Dedifferentiated amniotic fluid mesenchymal stem cell (primary cell): ENCODE data around the gene ZBTB48.

Experiments
- DNase-seq: peaks from one replicate; pipeline ENCODE4 v3.0.0-alpha.2; 2016; ENCODE audit errors: extremely low spot score

Gene ZBTB48

GRCh38 chr1:6612641-6613360, 33.0 kb downstream of the ZBTB48 start:
- DNase-seq = no peak

GRCh38 chr1:6613361-6614018, 33.7 kb downstream of the ZBTB48 start, which contains the start of gene PHF13:
TSS of gene PHF13 (plus strand) at chr1:6613731. CDS start at chr1:6614067, 336 bp downstream.
- peak; percentile 97 for DNase-seq

GRCh38 chr1:6614019-6614928, 34.5 kb downstream of the ZBTB48 start:
- no peak for DNase-seq

GRCh38 chr1:6614929-6615785, 35.4 kb downstream of the ZBTB48 start:
- no peak for DNase-seq

GRCh38 chr1:6619045-6619444, 39.3 kb downstream of the ZBTB48 start:
- DNase-seq = no peak

DNA sequence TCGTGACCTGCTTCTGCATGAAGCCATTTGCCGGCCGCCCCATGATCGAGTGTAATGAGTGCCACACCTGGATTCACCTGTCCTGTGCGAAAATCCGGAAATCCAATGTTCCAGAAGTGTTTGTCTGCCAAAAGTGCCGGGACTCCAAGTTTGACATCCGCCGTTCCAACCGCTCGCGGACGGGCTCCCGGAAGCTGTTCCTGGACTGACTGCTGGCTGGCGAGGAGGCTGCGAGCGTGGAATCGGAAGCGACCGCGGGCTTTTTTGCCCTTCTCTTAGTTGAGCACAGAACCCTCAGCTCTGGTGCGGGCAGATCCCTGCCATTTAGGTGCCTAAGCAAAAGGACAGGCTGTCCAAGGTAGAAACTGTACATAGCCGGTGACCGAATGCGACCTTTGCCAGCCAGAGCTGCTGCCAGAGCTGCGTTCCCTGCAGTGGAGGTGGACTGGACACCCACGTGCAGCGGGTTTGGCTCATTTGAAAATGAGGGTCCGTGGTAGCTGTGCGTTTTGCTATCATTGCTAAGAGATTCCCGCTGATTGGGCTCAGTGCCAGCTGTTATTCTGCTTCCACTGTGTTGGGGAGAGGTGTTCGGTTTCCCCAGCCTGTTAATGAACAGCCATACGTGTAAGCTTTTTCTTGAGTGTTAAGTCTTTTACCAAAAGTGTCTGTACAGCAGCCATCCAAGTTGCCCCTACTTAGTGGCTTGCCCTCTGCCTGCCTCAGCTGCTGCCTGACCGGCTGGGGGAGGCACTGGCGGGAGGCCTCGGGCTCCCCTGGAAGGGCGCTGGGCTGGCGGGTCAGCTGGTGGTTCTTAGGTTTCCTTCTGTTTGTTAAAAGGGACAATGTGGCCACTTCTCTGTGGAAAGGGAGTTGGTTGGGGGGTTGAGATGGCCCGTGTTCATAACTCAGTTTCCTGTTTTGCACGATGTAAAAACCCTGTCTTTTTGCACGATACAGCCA, 41.9 kb downstream of the ZBTB48 start:
- no peak for DNase-seq

DNA sequence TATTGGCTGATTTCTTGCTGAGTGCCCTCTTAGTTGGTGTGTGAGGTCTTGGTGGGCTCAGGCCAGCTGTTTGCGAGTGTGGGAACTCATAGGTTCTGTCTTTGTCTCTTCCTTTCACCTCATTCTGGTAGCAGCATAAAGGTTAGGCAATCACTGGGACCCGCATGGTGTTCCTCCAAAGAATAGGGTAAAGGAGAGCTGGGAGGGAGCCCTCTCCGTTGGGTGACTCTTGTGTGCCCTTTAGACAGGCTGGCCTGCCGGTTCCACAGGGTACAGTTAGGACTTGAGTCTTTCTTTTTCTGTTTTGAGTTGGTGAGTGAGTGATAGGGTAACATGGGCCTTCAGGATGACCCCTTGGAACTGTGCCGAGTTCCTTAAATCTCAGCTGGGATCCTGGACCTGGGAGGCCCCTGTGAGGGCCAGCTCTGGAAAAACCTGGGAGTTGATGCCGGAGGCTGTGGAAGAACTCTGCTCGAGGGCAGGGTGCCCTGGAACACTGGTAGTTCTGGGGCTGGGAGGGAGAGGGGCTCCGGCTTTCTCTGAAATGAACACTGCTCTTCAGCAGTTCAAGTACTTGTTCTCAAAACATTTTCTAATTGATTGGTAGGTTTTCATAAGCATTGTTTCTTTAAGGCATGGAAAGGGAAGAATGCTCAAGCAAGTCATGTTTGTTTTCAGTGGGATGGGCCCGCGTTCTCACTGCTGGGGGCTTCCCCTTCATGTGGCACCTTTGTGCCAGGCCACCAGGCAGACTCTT, 42.8 kb downstream of the ZBTB48 start:
- DNase-seq = no peak

DNA sequence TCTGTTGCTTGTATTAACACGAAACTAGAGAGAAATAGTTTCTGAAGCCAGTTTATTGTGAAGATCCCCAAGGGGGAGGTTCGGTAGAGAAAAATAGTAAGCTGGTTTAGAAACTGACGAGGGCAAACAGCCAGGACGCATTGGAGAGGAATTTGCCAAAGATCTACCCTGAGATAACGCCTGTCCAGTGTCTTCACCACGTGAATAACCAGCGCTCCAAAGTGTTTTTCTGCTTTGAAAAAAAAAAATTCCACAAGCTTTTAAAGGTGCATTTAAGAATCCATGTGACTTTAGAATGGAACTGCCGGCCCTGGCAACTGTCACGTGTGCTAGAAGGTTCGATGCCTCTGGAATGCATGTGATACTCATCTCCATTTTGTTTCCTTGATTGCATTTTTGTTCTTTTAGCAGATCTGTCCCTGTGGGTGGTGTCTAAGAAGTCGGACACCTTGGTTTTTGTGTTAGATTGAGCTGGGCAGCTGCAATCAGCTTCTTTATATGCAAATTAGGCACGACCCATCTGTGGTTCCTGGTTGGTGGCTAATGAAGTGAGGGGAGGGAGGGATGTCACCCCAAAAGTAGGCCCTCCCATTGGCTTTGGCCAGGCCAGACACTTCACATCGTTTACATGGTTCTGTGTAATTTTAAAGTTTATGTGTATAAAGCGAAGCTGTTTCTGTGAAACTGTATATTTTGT, 43.6 kb downstream of the ZBTB48 start:
- no peak for DNase-seq

GRCh38 chr1:6624710-6625583, 45.2 kb downstream of the ZBTB48 start, which contains the start of gene THAP3:
TSS of gene THAP3 (plus strand) at chr1:6624868. CDS start at chr1:6625219, 351 bp downstream.
- peak; percentile 71 for DNase-seq

DNA sequence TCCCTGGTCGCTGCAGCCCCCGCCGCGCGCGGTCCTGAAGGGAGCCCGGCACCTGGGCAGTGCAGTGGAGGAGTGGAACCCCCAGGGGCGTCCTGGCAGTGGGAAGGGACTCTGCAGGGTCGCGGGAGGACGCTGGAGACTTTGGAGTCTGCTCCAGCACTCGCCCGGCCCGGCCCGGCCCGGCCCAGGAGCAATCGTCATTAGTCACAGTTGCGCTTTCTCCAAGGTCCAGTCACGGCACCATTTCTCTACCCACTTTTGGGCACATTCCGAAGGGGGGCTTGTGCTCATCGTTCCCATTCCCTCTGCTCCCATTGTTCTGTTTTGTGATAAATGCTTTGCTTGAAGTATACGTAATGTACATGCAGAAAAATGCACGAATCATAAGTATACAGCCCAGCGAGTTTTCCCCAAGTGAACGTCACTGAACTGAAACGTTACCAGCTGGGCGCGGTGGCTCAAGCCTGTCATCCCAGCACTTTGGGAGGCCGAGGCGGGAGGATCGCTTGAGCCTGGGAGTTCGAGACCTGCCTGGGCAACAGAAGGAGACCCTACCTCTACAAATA, 45.9 kb downstream of the ZBTB48 start:
- DNase-seq = peak; percentile 60

- no peak for DNase-seq
Observed at GRCh38 chr1:6627031-6627430, 47.2 kb downstream of the ZBTB48 start.

DNA sequence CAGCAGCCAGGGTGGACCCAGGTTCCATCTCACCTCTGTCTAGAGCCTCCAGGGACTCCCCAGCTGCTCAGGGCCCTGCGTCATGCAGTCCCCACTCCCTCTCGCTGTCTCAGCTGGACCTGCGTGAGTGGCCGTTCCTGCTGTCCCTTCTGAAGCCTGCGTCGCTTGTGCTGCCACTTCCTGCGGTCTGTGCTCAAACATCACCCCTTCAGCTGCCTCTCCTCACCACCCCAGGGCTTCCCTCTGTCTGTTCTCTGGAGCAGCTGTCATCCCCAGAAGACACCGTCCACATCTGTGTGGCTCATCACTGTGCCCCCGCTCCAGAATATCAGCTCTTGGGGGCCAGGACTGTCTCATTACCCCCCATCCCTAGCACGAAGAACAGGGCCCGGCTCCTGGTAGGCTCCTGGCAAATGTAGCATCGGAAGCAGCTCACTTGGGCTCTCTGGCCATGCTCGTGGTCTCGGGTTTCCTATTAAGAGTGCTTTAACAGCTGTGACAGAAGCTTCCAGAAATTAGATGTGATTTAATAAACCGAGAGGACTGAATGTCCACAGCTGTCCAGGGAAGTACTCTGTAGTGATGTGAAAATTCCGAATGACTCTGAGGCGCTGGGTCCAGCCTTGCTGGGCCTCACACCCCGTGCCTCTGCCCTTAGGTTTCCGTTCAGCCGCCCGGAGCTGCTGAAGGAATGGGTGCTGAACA, 48.2 kb downstream of the ZBTB48 start:
- no peak for DNase-seq

- DNase-seq = no peak
Observed at GRCh38 chr1:6628971-6629479, 49.2 kb downstream of the ZBTB48 start.

DNA sequence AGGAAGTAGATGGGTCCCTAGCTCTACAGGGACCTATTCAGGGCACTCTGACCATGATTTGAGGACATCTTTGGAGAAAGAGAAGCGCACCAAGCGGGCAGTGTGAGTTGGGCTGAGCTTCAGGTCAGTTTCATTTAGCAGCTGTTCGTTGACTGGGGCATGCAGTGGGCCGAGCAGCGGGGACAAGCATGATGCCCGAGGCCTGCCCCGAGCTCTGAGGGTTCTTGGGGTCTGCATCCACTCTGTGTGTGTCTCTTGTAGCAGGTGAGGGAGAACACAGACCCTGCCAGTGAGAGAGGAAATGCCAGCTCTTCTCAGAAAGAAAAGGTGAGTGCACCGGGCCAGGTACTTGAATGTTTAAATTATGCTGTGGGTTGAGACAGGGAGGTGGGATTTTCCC, 50.2 kb downstream of the ZBTB48 start:
- DNase-seq = no peak

DNA sequence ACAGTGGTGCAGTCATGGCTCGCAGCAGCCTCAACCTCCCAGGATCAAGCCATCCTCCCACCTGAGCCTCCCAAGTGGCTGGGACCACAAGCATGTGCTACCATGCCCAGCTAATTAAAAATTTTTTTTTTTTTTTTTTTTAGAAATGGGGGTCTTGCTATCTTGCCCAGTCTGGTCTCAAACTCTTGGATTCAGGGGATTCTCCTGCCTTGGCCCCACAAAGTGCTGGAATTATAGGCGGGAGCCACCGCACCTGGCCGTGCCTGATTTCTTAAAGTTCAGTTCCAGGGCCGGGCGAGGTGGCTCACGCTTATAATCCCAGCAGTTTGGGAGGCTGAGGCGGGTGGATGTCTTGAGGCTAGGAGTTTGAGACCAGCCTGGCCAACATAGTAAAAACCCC, 51.3 kb downstream of the ZBTB48 start:
- no peak for DNase-seq
